HG03442 (cell line): ENCODE results near the gene PTPRN2.

Experiments used
- ATAC-seq: cut with Tn5 transposase; IDR thresholded peaks from one replicate; pipeline ENCODE4 v1.9.1; 2021; ENCODE audit warnings: mild to moderate bottlenecking, moderate library complexity; ENCODE audit not compliant: unreplicated experiment

Gene PTPRN2

GRCh38 chr7:158581440-158582088 lies 6.1 kb downstream of the PTPRN2 start:
- no peak for ATAC-seq

GRCh38 chr7:158579662-158580646 lies 7.7 kb downstream of the PTPRN2 start:
- ATAC-seq, result no peak

GRCh38 chr7:158576050-158576762 lies 11.4 kb downstream of the PTPRN2 start:
- ATAC-seq, result no peak

GRCh38 chr7:158574308-158575036 lies 13.2 kb downstream of the PTPRN2 start:
- no peak for ATAC-seq

- ATAC-seq, result no peak
These were observed 14.3 kb downstream of the PTPRN2 start for GRCh38 chr7:158573310-158573709.

GRCh38 chr7:158572000-158572828 lies 15.4 kb downstream of the PTPRN2 start:
- ATAC-seq, result no peak

GRCh38 chr7:158570449-158571170 lies 17.0 kb downstream of the PTPRN2 start:
- ATAC-seq, result no peak

GRCh38 chr7:158569858-158570323 lies 17.7 kb downstream of the PTPRN2 start:
- ATAC-seq, result no peak

- no peak for ATAC-seq
These were observed 18.4 kb downstream of the PTPRN2 start for GRCh38 chr7:158568974-158569857.

- ATAC-seq, result no peak
These were observed 20.4 kb downstream of the PTPRN2 start for GRCh38 chr7:158567153-158567603.

GRCh38 chr7:158564663-158565035 lies 23.0 kb downstream of the PTPRN2 start:
- no peak for ATAC-seq

- no peak for ATAC-seq
These were observed 23.5 kb downstream of the PTPRN2 start for GRCh38 chr7:158563911-158564662.

- ATAC-seq, result no peak
These were observed 24.6 kb downstream of the PTPRN2 start for GRCh38 chr7:158563051-158563450.

GRCh38 chr7:158562517-158562916 lies 25.1 kb downstream of the PTPRN2 start:
- ATAC-seq, result no peak

- ATAC-seq, result no peak
These were observed 26.0 kb downstream of the PTPRN2 start for GRCh38 chr7:158561659-158562058.

GRCh38 chr7:158560386-158560785 lies 27.2 kb downstream of the PTPRN2 start:
- ATAC-seq, result no peak

- ATAC-seq, result no peak
These were observed 28.3 kb downstream of the PTPRN2 start for GRCh38 chr7:158559356-158559755.
